WERI-Rb-1 (cell line): Measurements from ENCODE around the gene NASP.

Source experiments
- DNase-seq: peaks from one replicate; pipeline ENCODE4 v3.0.0-alpha.2; 2020
- H3K27ac ChIP-seq: fragments of 250-450 bp; sonication (Bioruptor Pico); 2 replicates; pipeline ENCODE4 v1.5.1; 2020; ENCODE audit warnings: mild to moderate bottlenecking, moderate library complexity
- H3K27me3 ChIP-seq: fragments of 250-450 bp; sonication (Bioruptor Pico); 2 replicates; pipeline ENCODE4 v1.5.1; 2021; ENCODE audit warnings: mild to moderate bottlenecking, low read depth, moderate library complexity; ENCODE audit not compliant: insufficient read depth, severe bottlenecking
- H3K36me3 ChIP-seq: fragments of 250-450 bp; sonication (Bioruptor Pico); 2 replicates; pipeline ENCODE4 v1.5.1; 2020; ENCODE audit warnings: mild to moderate bottlenecking, moderate library complexity
- H3K4me3 ChIP-seq: 2 replicates; pipeline ENCODE4 v1.5.1; 2011; ENCODE audit warnings: low read depth, mild to moderate bottlenecking, control low read depth, low read length
- H3K9me3 ChIP-seq: fragments of 250-450 bp; sonication (Bioruptor Pico); 2 replicates; pipeline ENCODE4 v1.5.1; 2021; ENCODE audit warnings: mild to moderate bottlenecking, moderate library complexity; ENCODE audit not compliant: severe bottlenecking
- TF ChIP-seq, protein P1 (sequence below): IDR thresholded peaks from 2 replicates; pipeline ENCODE4 v1.5.1; 2011; ENCODE audit warnings: low read depth, mild to moderate bottlenecking, control low read depth, inconsistent platforms, low read length

Gene NASP

GRCh38 chr1:45643978-45644377 is 60.1 kb downstream of the NASP start:
- Histone ChIP-seq H3K36me3 (peaks cover 29% of the 10 kb centered on the region), H3K27ac (no peak overlapping the region)

GRCh38 chr1:45644661-45645060 is 60.8 kb downstream of the NASP start:
- Histone ChIP-seq H3K36me3 (peaks cover 23% of the 10 kb centered on the region), H3K27ac (no peak overlapping the region), H3K27me3 (no peaks in the 10 kb centered on the region), H3K4me3 (no peak overlapping the region), H3K9me3 (no peaks in the 10 kb centered on the region)
- no peak for DNase-seq
- TF ChIP-seq, protein P1, sequence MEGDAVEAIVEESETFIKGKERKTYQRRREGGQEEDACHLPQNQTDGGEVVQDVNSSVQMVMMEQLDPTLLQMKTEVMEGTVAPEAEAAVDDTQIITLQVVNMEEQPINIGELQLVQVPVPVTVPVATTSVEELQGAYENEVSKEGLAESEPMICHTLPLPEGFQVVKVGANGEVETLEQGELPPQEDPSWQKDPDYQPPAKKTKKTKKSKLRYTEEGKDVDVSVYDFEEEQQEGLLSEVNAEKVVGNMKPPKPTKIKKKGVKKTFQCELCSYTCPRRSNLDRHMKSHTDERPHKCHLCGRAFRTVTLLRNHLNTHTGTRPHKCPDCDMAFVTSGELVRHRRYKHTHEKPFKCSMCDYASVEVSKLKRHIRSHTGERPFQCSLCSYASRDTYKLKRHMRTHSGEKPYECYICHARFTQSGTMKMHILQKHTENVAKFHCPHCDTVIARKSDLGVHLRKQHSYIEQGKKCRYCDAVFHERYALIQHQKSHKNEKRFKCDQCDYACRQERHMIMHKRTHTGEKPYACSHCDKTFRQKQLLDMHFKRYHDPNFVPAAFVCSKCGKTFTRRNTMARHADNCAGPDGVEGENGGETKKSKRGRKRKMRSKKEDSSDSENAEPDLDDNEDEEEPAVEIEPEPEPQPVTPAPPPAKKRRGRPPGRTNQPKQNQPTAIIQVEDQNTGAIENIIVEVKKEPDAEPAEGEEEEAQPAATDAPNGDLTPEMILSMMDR = no peak

More at GRCh38 chr1:45643978-45644377, 60.1 kb downstream of the NASP start:
- DNase-seq = no peak
- no peaks in the 10 kb centered on the region for H3K9me3 ChIP-seq
- no peak overlapping the region for H3K4me3 ChIP-seq
- TF ChIP-seq, protein P1 = no peak
- no peaks in the 10 kb centered on the region for H3K27me3 ChIP-seq

GRCh38 chr1:45647248-45648021 is 63.6 kb downstream of the NASP start:
- Histone ChIP-seq H3K27me3 (no peaks in the 10 kb centered on the region), H3K9me3 (no peaks in the 10 kb centered on the region), H3K27ac (no peak overlapping the region), H3K36me3 (peaks cover 28% of the 10 kb centered on the region), H3K4me3 (no peak overlapping the region)
- TF ChIP-seq, protein P1 = no peak
- no peak for DNase-seq

DNA sequence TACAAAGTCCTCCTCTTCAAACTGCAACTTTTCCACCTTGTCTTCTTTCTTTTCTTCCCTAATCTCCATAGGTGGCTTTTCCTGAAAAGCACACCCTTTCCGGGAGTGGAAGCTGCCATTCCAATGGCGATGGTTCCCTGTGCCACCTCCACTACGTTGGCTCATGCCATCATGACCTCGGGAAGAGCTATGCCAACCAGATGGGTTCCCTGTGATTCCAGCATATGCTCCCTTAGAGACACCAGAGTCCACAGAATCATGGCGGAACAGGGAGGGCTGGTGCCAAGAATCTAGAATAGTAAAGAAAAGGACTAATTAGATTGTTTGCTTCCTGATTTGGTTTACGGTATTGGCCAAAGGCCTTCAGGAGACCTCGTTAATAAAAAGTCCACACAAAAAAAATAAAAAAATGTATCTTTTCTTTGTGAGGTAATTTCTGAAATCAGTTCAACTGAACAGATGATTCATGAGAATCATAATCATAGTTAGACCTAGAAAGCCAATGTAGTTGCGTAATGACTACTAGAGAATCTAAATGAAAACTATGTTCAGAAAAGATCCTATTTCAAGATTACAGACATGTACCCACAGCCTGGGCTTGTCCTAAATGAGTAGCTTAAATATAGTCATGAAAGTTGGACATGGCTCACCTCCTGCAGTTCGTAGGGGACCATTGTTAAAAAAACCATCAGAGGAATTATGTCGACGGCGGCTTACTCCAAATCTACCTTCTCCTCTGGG is 70.9 kb downstream of the NASP start:
- peaks cover 89% of the 10 kb centered on the region for H3K36me3 ChIP-seq

DNA sequence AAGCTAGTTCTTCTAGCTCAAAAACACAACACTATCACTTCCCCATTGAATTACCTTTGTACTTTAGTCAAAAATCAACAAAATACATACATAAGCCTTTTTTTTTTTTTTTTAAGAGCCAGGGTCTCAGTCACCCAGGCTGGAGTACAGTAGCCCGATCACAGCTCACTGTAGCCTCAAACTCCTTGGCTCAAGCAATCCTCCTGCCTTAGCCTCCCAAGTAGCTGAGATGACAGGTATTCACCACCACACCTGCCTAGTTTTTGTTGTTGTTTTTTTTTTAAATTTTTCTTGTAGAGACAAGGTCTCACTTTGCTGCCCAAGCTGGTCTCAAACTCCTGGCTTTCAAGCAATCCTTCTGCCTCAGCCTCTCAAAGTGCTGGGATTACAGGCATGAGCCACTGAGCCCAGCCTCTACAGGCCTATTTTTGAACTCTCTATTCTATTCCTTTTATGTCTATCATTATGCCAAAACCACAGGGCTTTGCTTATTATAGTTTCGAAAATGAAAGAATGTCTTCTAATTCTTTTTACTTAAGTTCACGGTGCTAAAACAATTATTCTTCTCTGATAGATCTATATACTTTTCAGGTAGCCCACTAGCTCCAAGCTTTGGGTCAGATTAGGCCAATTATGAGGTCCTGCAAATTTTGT is 72.9 kb downstream of the NASP start:
- Histone ChIP-seq H3K36me3 (peaks cover 86% of the 10 kb centered on the region), H3K9me3 (no peaks in the 10 kb centered on the region), H3K4me3 (no peak overlapping the region), H3K27me3 (no peaks in the 10 kb centered on the region), H3K27ac (no peak overlapping the region)
- TF ChIP-seq, protein P1 = no peak
- no peak for DNase-seq

More for the DNA sequence above, 70.9 kb downstream of the NASP start:
- TF ChIP-seq, protein P1 = no peak
- no peak for DNase-seq
- Histone ChIP-seq H3K27me3 (no peaks in the 10 kb centered on the region), H3K4me3 (no peak overlapping the region), H3K9me3 (no peaks in the 10 kb centered on the region), H3K27ac (no peak overlapping the region)
